GM18867 (cell line): ENCODE data around the gene CDK5R2.
"Not testable (repeated sequence)": the region's sequence is repeated elsewhere in the genome, so short reads cannot be mapped to it uniquely, and the experiment has no call there.

Experiments
- ATAC-seq: cut with Tn5 transposase; IDR thresholded peaks from one replicate; pipeline ENCODE4 v1.9.1; 2021; ENCODE audit warnings: mild to moderate bottlenecking, moderate library complexity; ENCODE audit not compliant: unreplicated experiment

CDK5R2 gene

DNA sequence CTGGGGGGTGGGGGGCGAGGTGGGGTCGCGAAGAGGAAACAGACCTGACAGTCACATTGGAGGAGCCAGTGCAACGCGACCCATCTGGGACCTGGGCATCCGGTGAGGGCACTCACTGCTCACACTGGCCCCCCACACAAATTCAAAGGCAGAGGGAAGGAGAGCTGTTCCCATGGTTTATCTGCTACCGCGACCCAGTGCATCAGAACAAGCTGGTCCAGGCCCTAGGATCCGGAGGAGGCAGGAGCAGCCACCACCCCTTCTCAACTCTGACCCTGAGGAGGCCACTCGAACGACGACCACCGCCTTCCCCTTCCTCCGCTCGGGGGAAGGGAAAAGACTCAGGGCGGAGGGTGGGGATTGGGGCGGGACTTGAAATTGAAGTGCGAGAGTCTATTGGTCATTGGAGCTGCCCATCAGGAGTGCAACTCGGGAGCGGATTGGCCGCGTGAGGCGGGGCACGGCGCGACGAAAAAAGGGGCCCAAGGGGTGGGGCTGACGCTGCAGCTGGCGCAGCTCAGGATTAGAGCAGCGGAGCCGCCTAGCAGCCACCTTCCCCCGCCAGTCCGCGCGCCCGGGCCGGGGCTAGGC, at the start of gene CDK5R2:
CDK5R2 (plus strand) TSS at position 526 of the 591 bp plus-strand sequence. CDS start 155 bp downstream, outside the sequence.
- peak; percentile 98 for ATAC-seq

- no peak for ATAC-seq
Measured at GRCh38 chr2:218910741-218911140, 48.7 kb upstream of the CDK5R2 start.

DNA sequence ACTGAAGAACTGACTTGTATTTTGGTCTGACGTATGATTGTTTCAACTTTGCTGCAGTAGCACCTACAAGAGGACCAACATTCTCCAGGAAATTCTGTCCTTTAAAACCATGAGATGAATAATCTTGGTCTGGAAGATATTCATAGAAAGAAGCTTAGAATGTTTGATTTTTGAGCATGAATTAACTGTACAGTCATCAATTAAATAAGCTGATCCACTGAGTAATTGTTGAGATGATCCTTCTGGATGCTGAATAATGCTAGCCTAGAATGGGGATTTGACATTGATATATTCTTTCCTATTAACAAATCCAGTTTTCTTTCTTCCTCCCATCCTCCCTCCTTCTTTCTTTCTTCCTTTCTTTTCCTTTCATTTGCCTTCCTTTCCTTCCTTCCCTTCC, 39.0 kb upstream of the CDK5R2 start:
- ATAC-seq: no peak

GRCh38 chr2:218924757-218925156, 34.7 kb upstream of the CDK5R2 start:
- no peak for ATAC-seq

DNA sequence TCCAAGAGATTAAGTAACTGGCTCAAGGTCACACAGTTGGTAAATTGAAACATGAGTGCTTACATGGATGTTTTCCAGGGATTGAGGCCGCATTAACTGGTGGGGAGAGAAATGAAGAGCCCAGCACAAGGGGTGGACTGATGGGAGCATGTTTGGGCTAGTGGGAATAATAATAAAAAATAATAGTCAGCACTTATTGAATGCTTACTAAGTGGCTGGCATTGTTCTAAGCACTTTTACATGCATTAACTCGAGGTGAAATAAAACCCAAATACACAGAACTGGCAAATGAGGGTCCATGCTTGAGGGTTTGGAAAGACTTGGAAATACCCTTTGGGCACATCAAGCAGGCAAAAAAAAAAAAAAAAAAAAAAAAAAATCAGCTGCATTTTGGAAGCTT, 34.0 kb upstream of the CDK5R2 start:
- ATAC-seq: no peak

GRCh38 chr2:218927422-218927821, 32.0 kb upstream of the CDK5R2 start:
- no peak for ATAC-seq

- ATAC-seq: no peak
Measured at GRCh38 chr2:218927876-218928275, 31.6 kb upstream of the CDK5R2 start.

DNA sequence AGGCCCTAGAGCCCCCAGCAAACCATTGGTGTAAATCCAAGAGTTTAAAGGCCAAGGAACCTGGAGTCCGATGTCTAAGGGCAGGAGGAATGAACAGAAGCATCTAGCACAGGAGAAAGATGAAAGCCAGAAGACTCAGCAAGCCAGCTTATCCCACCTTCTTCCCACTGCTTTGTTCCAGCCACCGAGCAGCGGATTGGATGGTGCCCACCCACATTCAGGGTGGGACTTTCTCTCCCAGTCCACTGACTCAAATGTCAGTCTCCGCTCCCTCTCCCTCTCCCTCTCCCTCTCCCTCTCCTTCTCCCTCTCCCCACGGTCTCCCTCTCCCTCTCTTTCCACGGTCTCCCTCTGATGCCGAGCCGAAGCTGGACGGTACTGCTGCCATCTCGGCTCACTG, 29.0 kb upstream of the CDK5R2 start:
- ATAC-seq: not testable (repeated sequence)

GRCh38 chr2:218931751-218932150, 27.7 kb upstream of the CDK5R2 start:
- ATAC-seq: not testable (repeated sequence)

DNA sequence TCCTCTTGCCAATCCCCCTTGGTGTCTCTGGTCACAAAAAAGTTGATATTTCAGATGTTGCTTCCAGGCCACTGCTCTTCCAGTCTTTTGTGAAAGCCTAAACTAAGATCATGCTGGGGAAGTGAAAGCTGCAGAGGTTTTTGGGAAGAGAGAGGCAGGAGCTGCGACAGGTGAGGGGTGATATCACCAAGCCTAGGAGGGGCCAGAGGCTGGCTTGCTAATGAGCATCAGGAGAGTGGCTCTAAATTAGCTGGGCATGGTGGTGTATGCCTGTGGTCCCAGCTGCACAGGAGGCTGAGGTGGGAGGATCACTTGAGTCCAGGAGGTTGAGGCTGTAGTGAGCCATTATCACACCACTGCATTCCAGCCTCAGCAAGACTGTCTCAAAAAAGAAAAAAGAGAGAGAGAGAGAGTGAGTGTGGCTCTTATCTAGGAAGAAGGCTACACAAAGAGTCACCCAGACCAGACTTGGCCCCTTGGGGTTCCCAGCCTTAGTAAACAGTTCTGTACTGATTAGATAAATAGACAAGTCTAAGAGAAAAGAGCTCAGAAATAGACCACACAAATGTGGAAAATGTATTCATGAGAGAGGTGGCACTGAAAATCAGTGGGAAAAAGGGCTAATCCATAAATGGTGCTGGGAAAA, 14.6 kb upstream of the CDK5R2 start:
- no peak for ATAC-seq

DNA sequence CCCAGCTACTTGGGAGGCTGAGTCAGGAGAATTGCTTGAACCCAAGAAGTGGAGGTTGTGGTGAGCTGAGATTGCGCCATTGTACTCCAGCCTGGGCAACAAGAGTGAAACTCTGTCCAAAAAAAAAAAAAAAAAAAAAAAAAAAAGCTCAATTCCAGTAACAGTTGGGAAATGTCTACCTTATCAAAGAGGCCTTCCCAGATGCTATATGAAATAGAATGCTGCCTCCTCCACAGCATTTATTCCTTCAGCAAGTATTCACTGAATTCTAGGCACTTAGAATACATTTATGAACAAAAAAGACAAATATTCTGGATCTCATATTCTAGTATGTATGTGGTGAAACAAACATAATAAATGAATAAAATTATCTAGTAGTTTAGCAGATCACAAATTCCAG, 12.8 kb upstream of the CDK5R2 start:
- no peak for ATAC-seq

DNA sequence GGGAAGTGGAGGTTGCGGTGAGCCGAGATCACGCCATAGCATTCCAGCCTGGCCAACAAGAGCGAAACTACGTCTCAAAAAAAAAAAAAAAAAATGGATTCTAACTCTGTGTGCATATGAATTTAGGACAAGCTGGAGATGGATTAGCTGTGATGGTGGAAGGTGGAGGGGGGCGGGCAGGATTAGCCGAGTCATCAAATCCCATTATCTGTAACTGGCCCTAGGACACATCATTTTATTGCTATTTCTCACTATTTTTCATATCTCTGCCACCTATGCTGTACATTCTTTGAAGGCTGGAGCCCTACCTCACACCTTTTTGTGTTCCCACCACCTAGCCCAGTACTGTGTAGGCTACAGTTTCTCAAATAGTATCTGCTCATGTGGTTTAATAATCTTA, 7.3 kb upstream of the CDK5R2 start:
- no peak for ATAC-seq

DNA sequence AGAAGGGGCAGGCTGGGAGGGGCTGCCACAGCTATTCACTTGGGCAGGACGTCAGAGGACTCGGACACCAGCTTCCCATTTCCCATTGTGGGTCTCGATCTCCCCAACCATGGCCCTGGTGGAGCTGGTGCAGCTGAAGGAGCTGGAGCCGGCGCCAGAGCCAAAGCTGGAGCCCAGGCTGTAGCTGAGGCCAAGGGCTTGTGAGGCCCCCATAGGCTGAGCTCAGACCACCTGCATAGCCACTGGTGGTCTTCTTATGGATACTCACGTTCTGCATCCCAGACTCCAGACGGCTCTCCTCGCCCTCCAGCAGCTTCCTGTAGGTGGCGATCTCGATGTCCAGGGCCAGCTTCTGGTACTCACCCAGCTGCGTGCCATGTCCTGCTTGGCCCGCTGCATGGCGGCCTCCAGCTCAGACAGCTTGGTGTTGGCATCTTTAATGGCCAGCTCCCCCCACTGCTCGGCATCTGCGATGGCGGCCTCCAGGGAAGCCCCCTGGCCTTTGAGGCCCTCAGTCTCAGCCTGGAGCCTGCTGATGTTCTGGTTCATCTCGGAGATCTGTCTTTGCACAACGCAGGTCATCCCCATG, 6.0 kb upstream of the CDK5R2 start:
- no peak for ATAC-seq

DNA sequence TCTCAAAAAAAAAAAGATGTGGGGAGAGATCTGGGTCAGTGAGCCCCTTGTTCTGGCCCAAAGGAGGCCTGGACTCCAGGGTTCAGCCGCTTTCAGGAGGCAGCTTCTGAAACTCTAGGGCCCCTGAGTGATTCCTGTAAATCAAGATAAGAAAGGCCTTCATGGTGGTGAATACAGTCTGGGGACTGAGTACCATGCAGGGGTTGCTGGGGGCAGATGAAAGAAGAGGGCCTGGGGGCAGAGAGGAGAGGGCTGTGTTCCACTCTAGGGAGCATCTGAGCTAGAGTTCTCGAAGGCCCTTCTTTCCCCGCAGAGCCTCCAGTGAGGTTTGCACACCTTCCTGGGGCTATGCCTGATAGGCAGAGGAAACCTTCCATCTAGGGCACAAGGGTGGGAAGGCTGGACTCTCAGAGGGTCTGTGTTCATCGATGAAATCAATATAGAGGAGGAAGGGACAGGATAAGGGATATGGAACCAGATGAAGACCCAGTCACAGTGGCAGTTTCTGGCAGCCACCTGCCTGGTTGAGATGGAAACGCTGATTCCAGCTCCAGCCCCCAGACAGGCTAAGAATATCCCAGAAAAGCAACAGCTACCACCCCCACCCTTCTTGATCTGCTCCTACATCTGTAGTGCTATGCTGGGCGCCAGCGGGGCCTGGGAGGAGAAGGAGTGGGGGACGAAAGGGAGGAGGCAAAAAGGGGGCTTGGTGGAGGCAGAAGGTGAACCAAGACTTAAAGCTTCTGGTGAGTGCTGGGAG, 4.7 kb upstream of the CDK5R2 start:
- no peak for ATAC-seq

- no peak for ATAC-seq
Measured at GRCh38 chr2:218956039-218956438, 3.4 kb upstream of the CDK5R2 start.

- ATAC-seq: no peak
Measured at GRCh38 chr2:218957671-218958070, 1.8 kb upstream of the CDK5R2 start.

- no peak for ATAC-seq
Measured at GRCh38 chr2:218958276-218958675, 1.2 kb upstream of the CDK5R2 start.

DNA sequence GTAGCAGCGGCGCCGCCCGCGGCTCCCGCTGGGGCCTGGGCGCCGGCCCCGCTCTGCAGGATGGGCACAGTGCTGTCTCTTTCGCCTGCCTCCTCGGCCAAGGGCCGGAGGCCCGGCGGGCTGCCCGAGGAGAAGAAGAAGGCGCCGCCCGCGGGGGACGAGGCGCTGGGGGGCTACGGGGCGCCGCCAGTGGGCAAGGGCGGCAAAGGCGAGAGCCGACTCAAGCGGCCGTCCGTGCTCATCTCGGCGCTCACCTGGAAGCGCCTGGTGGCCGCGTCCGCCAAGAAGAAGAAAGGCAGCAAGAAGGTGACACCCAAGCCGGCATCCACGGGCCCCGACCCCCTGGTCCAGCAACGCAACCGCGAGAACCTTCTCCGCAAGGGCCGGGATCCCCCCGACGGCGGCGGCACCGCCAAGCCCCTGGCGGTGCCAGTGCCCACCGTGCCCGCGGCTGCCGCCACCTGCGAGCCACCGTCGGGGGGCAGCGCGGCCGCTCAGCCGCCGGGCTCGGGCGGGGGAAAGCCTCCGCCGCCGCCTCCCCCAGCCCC, 369 bp downstream of the CDK5R2 start:
- no peak for ATAC-seq

- ATAC-seq: no peak
Measured at GRCh38 chr2:218960309-218961165, 1.1 kb downstream of the CDK5R2 start.

DNA sequence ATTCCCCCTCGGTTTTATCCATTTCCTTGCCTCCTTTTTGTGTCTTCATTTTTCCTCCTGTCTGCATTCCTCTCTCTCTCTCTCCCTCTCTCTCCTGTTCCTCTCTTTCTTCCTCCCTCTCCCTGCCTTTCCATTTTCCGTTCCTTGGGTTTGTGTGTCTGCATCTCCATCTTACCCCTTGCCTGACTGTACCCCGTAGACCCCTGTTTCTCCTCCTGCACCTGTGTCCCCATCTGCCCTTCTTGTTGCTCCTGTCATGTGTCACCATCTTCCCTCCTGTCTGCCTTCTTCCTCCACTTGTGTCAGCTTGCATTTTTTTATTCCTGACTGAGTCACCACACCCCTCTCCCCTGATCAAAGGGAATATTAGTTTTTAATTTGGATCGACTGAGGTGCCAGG, 1.8 kb downstream of the CDK5R2 start:
- ATAC-seq: no peak
